SK-N-SH treated with all-trans-retinoic acid at 6 μM for 48 hours (cell line): Measurements from ENCODE around the gene DCTN2.

Source experiments
- ATAC-seq: fragments of 200-7000 bp; cut with Tn5 transposase; 3 replicates; pipeline ENCODE4 v1.9.1; 2020; ENCODE audit warnings: mild to moderate bottlenecking, moderate library complexity
- ARNTL ChIP-seq: fragments of 450-650 bp; formaldehyde crosslinking; IDR thresholded peaks from 2 replicates; pipeline ENCODE4 v1.5.0; 2020; ENCODE audit warnings: low read depth, mild to moderate bottlenecking, moderate library complexity, borderline replicate concordance
- BACH2 ChIP-seq: fragments of 250-450 bp; sonication (Bioruptor Pico); IDR thresholded peaks from 2 replicates; pipeline ENCODE4 v1.9.0; 2021; ENCODE audit warnings: mild to moderate bottlenecking, borderline replicate concordance
- CREB5 ChIP-seq: fragments of 250-450 bp; sonication (Bioruptor Pico); IDR thresholded peaks from 2 replicates; pipeline ENCODE4 v1.5.1; 2020; ENCODE audit warnings: low read depth, mild to moderate bottlenecking, moderate library complexity
- CSRNP3 ChIP-seq: fragments of 250-450 bp; sonication (Bioruptor Pico); IDR thresholded peaks from 2 replicates; pipeline ENCODE4 v1.5.1; 2021; ENCODE audit warnings: mild to moderate bottlenecking, moderate library complexity
- GLIS3 ChIP-seq: fragments of 250-450 bp; sonication (Bioruptor Pico); IDR thresholded peaks from 2 replicates; pipeline ENCODE4 v1.5.0; 2020; ENCODE audit warnings: mild to moderate bottlenecking, moderate library complexity
- ISL1 ChIP-seq: fragments of 250-450 bp; sonication (Bioruptor Pico); IDR thresholded peaks from 2 replicates; pipeline ENCODE4 v2.1.2; 2022; ENCODE audit warnings: mild to moderate bottlenecking, moderate library complexity
- OSR1 ChIP-seq: fragments of 250-450 bp; sonication (Bioruptor Pico); IDR thresholded peaks from 2 replicates; pipeline ENCODE4 v1.8.0; 2022; ENCODE audit warnings: moderate library complexity, mild to moderate bottlenecking, inconsistent platforms
- PATZ1 ChIP-seq: fragments of 250-450 bp; sonication (Bioruptor Pico); IDR thresholded peaks from 2 replicates; pipeline ENCODE4 v1.8.0; 2020; ENCODE audit warnings: mild to moderate bottlenecking, moderate library complexity, borderline replicate concordance
- POU6F1 ChIP-seq: fragments of 250-450 bp; sonication (Bioruptor Pico); IDR thresholded peaks from 2 replicates; pipeline ENCODE4 v1.8.0; 2021; ENCODE audit warnings: low read depth, mild to moderate bottlenecking, moderate library complexity, borderline replicate concordance
- RARB ChIP-seq: fragments of 250-450 bp; sonication (Bioruptor Pico); IDR thresholded peaks from 2 replicates; pipeline ENCODE4 v1.8.0; 2021; ENCODE audit warnings: mild to moderate bottlenecking, moderate library complexity
- SNAI2 ChIP-seq: fragments of 250-450 bp; sonication (Bioruptor Pico); IDR thresholded peaks from 2 replicates; pipeline ENCODE4 v1.5.0; 2020; ENCODE audit warnings: mild to moderate bottlenecking, moderate library complexity
- TCF4 ChIP-seq: fragments of 250-450 bp; sonication (Bioruptor Pico); IDR thresholded peaks from 2 replicates; pipeline ENCODE4 v1.8.0; 2021; ENCODE audit warnings: mild to moderate bottlenecking, moderate library complexity, borderline replicate concordance
- TOX ChIP-seq: fragments of 250-450 bp; sonication (Bioruptor Pico); IDR thresholded peaks from 2 replicates; pipeline ENCODE4 v1.8.0; 2021; ENCODE audit warnings: mild to moderate bottlenecking, moderate library complexity, borderline replicate concordance
- TSHZ2 ChIP-seq: fragments of 250-450 bp; sonication (Bioruptor Pico); IDR thresholded peaks from 2 replicates; pipeline ENCODE4 v1.5.0; 2020; ENCODE audit warnings: mild to moderate bottlenecking, moderate library complexity
- ZC3H10 ChIP-seq: fragments of 250-450 bp; sonication (Bioruptor Pico); IDR thresholded peaks from 2 replicates; pipeline ENCODE4 v1.5.1; 2021; ENCODE audit warnings: mild to moderate bottlenecking, moderate library complexity
- ZFP3 ChIP-seq: fragments of 250-450 bp; sonication (Bioruptor Pico); IDR thresholded peaks from 2 replicates; pipeline ENCODE4 v1.5.0; 2020; ENCODE audit warnings: mild to moderate bottlenecking, moderate library complexity
- ZFP30 ChIP-seq: fragments of 450-650 bp; formaldehyde crosslinking; IDR thresholded peaks from 2 replicates; pipeline ENCODE4 v1.5.0; 2022; ENCODE audit warnings: mild to moderate bottlenecking, moderate library complexity
- ZNF565 ChIP-seq: fragments of 450-650 bp; formaldehyde crosslinking; conservative IDR thresholded peaks from 2 replicates; pipeline ENCODE4 v1.5.0; 2020; ENCODE audit warnings: low read depth, mild to moderate bottlenecking, moderate library complexity
- ZNF70 ChIP-seq: fragments of 450-650 bp; formaldehyde crosslinking; IDR thresholded peaks from 2 replicates; pipeline ENCODE4 v1.5.0; 2020; ENCODE audit warnings: mild to moderate bottlenecking, moderate library complexity
- ZNF8 ChIP-seq: fragments of 450-650 bp; formaldehyde crosslinking; IDR thresholded peaks from 2 replicates; pipeline ENCODE4 v1.5.0; 2020; ENCODE audit warnings: mild to moderate bottlenecking, moderate library complexity

Gene DCTN2

GRCh38 chr12:57545809-57546437, 1.1 kb downstream of the DCTN2 start (continued):
- TF ChIP-seq ZFP3 (CRISPR knock-in tag) (no peak), OSR1 (CRISPR knock-in tag) (no peak)

- no peak for ATAC-seq
- no peak for TF ChIP-seq RARB
- TF ChIP-seq CREB5 (CRISPR knock-in tag) = no peak
- no peak for TF ChIP-seq ZNF565 (CRISPR knock-in tag)
- TF ChIP-seq ZFP30 (CRISPR knock-in tag) = no peak
- TF ChIP-seq ZFP3 (CRISPR knock-in tag) = no peak
- no peak for TF ChIP-seq GLIS3 (CRISPR knock-in tag)
- no peak for TF ChIP-seq POU6F1
- TF ChIP-seq TCF4 = no peak
- no peak for TF ChIP-seq ZNF8 (CRISPR knock-in tag)
- no peak for TF ChIP-seq ZC3H10 (CRISPR knock-in tag)
- no peak for TF ChIP-seq SNAI2 (CRISPR knock-in tag)
- TF ChIP-seq ISL1 = no peak
- TF ChIP-seq BACH2 (CRISPR knock-in tag) = no peak
- no peak for TF ChIP-seq ARNTL
- no peak for TF ChIP-seq ZNF70 (CRISPR knock-in tag)
These were observed 3.4 kb downstream of the DCTN2 start for GRCh38 chr12:57543581-57543980.

GRCh38 chr12:57541717-57542116, 5.3 kb downstream of the DCTN2 start:
- ATAC-seq = no peak
- TF ChIP-seq TOX (no peak), CREB5 (CRISPR knock-in tag) (no peak), CSRNP3 (CRISPR knock-in tag) (no peak), PATZ1 (CRISPR knock-in tag) (no peak), ZFP30 (CRISPR knock-in tag) (no peak)

GRCh38 chr12:57541001-57541400, 6.0 kb downstream of the DCTN2 start:
- no peak; the same call in 1 of the 3 replicates for ATAC-seq
- TF ChIP-seq BACH2 (CRISPR knock-in tag) (no peak), ISL1 (no peak), TSHZ2 (CRISPR knock-in tag) (no peak), ZFP30 (CRISPR knock-in tag) (no peak), POU6F1 (no peak), ZNF70 (CRISPR knock-in tag) (no peak), PATZ1 (CRISPR knock-in tag) (no peak), SNAI2 (CRISPR knock-in tag) (no peak), CSRNP3 (CRISPR knock-in tag) (no peak)
